ENCODE results near the gene TRPM5. TPM values are rescaled to one million over a fixed set of nuclear protein-coding genes. Genes with fewer than 3 reads are reported as not detected.

The TRPM5 gene
- total RNA-seq, 4 donors from 2014 or later = not detected

- H3K4me1 ChIP-seq = peaks cover 26 to 63% (median 28%) of the 10 kb centered on the region in 3 donors
- peak overlapping the region in 2 of 4 donors; percentile 16 to 36 for H3K27ac ChIP-seq
- H3K4me3 ChIP-seq = no peak overlapping the region
- intact Hi-C loops (cut with DNase I) = no loop called here
- TF ChIP-seq POLR2A (IDR thresholded peaks at IDR 0.05) (no peak), CTCF (IDR thresholded peaks at IDR 0.05) (no peak)
- DNase-seq = no peak
- no peaks in the 10 kb centered on the region for H3K27me3 ChIP-seq
- no CpG with 5 or more reads among the region's 26 CpGs for WGBS, 2 donors
- H3K9me3 ChIP-seq = no peaks in the 10 kb centered on the region
- H3K36me3 ChIP-seq = peaks cover 42 to 79% (median 53%) of the 10 kb centered on the region in 3 donors
Observed at GRCh38 chr11:2395211-2395730, 49.0 kb downstream of the TRPM5 start.

- WGBS, 2 donors = 73% methylated on average over 3 of the region's 8 CpGs; no CpG with 5 or more reads in 1 of the 2 donors
- Histone ChIP-seq H3K36me3 (peaks cover 42 to 79% (median 53%) of the 10 kb centered on the region in 3 donors), H3K4me1 (peaks cover 31 to 66% (median 31%) of the 10 kb centered on the region in 3 donors)
Observed at GRCh38 chr11:2394818-2395105, 49.6 kb downstream of the TRPM5 start.

More at GRCh38 chr11:2394818-2395105, 49.6 kb downstream of the TRPM5 start:
- no peak for DNase-seq
- H3K27ac ChIP-seq = peak overlapping the region in 2 of 4 donors; percentile 16 to 36
- TF ChIP-seq CTCF (IDR thresholded peaks at IDR 0.05) (no peak), POLR2A (IDR thresholded peaks at IDR 0.05) (no peak)
- intact Hi-C loops (cut with DNase I) = no loop called here
- H3K27me3 ChIP-seq = no peaks in the 10 kb centered on the region
- no peaks in the 10 kb centered on the region for H3K9me3 ChIP-seq
- no peak overlapping the region for H3K4me3 ChIP-seq

Other genes starting within 250 kb of the TRPM5 start
- 1 to 10 TPM in 3 of 4 donors, under 1 TPM in 1; 0.67 to 5.1 (median 2.3) TPM for gene ASCL2, start 173.9 kb downstream of the TRPM5 start, total RNA-seq
- gene C11orf21, start 142.6 kb downstream of the TRPM5 start, total RNA-seq = under 1 TPM in 3 of 4 donors, not detected in 1; 0.30 to 0.94 (median 0.76) TPM
- 1 to 10 TPM in 1 of 4 donors, not detected in 3; 2.5 TPM for gene TSPAN32, start 142.5 kb downstream of the TRPM5 start, total RNA-seq
- gene CD81, start 67.2 kb downstream of the TRPM5 start, total RNA-seq = 100 to 1,000 TPM; 110 to 265 (median 125) TPM
- gene TSSC4, start 43.8 kb downstream of the TRPM5 start, total RNA-seq = 10 to 100 TPM; 24.2 to 35.5 (median 29.6) TPM
- gene KCNQ1, start 494 bp upstream of the TRPM5 start, total RNA-seq = 1 to 10 TPM in 1 of 4 donors, under 1 TPM in 3; 0.61 to 3.1 (median 0.72) TPM

Measured in esophagus squamous epithelium (tissue), 5 donors.